Hematopoietic multipotent progenitor cell treated with erythropoietin and hydrocortisone succinate and interleukin-3 and kit ligand, for 17 days (in vitro differentiated cells): ENCODE data around the gene CABCOCO1.
A peak's percentile ranks its signal among the peaks of the same experiment; 100 is the strongest.
"Not testable (repeated sequence)": the region's sequence is repeated elsewhere in the genome, so short reads cannot be mapped to it uniquely, and the experiment has no call there.

Experiments used
- DNase-seq: peaks from one replicate; pipeline ENCODE4 v3.0.0-alpha.2; 2015; ENCODE audit warnings: low spot score

The CABCOCO1 gene

DNA sequence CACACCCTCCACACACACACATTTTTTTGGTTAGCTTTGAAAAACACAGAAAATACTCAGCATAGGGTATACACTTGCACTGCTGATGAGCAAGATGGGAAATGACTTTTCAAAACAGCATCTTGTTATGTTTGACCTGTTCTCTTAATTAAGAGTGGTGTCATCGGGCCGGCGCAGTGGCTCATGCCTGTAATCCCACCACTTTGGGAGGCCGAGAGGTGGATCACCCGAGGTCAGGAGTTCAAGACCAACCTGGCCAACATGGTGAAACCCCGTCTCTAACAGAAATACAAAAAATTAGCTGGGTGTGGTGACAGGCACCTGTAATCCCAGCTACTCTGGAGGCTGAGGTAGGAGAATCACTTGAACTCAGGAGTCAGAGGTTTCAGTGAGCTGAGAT, 56.7 kb downstream of the CABCOCO1 start:
- DNase-seq = not testable (repeated sequence)

DNA sequence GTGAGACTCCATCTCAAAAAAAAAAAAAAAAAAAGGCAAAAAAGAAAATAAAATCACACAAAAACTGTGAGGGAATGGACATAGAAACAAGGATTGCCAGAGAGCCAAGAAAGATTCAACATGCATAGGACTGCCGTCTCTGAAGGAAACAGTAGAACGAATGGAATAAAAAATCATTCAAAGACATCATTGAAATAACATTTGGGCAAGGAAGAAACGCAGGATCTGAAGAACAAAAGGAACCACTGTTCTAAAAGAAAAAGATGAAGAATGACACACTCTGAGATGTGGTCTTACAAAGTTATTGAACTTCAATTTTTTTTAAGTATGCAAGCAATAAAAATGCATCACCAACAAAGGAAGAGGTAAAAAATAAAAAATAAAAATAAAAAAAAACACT, 57.2 kb downstream of the CABCOCO1 start:
- no peak for DNase-seq

DNA sequence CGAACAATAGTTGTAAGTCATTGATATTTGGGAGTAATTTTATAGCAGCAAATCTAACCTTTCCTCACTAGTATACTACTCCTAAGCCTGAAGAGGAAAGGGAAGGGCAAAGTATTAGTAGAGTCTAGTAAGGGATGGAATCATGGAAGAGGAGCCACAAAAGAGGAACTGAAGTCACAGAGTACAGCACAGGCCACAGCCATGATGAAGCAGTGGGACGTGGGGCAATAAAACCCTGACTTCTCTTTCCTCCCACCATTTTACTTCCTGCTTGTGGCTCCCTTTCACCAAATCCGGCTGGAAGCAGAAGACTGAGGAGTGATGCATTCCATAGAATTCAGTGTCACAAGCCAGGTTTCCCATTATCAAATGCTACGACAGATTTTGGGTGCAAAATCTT, 58.7 kb downstream of the CABCOCO1 start:
- no peak for DNase-seq

DNA sequence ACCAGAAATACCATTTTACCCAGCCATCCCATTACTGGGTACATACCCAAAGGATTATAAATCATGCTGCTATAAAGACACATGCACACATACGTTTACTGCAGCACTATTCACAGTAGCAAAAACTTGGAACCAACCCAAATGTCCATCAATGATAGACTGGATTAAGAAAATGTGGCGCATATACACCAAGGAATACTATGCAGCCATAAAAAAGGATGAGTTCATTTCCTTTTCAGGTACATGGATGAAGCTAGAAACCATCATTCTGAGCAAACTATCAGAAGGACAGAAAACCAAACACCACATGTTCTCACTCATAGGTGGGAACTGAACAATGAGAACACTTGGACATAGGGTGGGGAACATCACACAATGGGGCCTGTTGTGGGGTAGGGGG, 62.5 kb downstream of the CABCOCO1 start:
- not testable (repeated sequence) for DNase-seq

DNA sequence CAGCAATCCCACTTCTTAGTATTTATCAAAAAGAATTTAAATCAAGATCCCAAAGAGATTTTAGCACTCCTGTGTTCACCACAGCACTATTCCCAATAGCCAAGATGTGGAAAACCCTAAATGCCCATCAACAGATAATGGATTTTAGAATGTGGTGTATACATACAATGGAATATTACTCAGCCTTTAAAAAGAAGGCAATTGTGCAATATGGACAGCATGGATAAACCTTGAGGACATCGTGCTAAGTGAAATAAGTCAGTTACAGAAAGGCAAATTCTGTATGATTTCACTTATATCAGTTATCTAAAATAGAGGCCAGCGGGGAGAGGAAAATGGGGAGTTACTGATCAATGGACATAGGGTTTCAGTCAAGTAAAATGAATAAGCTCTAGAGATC, 66.9 kb downstream of the CABCOCO1 start:
- DNase-seq = no peak

DNA sequence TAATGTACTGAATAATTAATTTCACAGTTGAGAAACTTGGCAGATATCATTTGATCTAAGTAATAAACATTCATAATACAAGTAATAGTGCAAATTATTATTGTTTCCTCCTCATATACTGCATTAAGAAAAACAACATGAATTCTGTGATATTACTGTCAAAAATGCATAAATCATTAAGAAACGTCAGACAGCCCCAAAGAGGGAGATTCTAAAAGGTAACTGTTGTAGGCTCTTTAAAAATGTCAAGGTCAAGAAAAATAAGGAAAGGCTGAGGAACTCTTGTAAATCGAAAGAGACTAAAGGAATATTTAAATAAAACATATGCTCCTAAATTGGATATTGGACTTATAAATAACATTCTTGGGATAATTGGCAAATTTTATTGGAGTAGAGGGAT, 67.9 kb downstream of the CABCOCO1 start:
- DNase-seq = no peak

DNA sequence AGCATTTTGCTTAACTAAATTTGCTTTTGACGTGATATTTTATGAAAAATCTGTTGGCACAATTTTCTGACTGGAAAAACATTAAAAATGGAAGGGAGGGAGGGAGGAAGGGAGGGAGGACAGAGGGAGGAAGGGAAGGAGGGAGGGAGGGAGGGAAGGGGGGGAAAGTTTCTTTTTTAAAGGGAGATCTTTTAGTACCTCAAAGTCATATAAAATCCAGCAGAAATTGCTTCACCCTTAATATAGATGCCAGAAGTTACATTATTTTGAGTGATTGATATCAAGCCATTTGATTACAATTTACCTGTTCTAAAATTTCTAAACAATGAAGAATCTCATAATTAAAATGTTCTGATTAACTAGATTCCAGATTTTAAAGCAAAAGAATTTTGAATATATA, 68.9 kb downstream of the CABCOCO1 start:
- DNase-seq = no peak

DNA sequence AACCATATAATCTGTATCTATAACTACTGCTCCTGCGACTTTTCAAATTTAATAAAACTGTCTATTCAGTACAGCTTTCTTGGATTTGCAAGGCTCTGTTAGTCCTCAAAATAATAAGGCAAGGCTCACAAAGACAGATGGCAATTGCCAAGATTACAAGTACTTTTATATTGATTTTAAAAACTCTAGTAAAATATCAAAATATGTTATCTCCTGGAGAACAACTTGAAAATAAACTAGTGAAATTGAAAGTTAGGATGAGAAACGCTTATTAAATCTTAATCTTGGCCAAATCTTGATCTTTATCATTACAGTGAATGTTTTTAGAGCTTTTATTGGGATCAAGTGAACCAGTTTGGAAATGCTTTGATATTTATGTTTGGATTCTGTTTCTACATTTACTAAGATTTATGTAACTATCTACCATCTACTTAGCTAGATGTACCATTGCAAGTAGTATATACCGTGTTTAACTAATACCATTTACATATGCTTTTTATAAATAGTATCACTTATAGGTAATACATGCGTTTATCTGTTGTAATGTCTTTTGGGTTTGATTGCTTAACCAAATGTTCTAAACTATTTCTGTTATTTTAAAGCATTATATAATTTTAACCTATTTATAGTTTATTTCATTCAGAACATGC, 70.0 kb downstream of the CABCOCO1 start:
- no peak for DNase-seq

DNA sequence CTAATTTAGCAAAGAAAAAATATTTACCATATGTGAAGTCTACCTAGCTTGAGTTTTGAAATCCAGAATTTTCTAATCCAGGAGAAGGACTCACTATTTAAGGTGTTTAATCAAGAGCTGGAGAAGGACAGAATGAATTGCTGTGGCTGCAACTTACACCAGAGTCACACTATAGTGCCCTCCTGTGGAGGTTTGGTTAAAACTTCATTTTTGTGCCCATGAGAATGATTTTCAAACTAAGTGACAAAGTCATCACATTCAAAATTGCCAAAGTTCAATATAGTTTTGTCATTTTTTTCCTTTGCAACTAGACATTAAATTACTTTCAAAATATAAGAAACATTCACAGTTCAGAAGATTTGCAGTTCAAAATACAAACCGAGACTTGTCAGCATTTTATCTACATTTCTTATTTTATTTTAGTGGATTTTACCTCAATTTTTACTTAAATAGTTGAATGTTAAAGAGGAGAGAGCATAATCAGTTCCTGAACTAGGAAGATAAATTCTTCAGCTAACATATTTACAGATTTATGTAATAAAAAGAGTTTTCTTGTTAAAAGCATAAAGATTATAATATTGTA, 70.7 kb downstream of the CABCOCO1 start:
- no peak for DNase-seq

DNA sequence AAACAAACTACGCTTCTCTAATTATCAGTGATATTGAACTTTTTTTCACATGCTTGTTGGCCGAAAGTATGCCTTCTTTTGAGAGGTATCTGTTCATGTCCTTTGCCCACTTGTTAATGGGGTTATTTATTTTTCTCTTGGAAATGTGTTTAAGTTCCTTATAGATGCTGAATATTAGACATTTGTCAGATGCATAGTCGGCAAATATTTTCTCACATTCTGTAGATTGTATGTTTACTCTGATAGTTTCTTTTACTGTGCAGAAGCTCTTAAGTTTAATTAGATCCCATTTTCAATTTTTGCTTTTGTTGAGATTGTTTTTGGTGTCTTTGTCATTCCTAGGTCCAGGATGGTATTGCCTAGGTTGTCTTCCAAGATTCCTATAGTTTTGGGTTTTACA, 73.2 kb downstream of the CABCOCO1 start:
- DNase-seq = no peak

DNA sequence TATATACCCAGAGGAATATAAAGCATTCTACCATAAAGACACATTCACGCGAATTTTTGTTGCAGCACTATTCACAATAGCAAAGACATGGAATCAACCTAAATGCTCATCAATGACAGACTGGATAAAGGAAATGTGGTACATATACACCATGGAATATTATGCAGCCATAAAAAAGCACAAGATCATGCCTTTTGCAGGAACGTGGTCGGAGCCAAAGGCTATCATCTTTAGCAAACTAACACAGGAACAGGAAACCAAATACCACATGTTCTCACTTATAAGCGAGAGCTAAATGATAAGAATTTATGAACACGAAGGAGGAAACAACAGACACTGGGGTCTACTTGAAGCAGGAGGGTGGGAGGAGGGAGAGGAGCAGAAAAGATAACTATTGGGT, 74.7 kb downstream of the CABCOCO1 start:
- DNase-seq = not testable (repeated sequence)

DNA sequence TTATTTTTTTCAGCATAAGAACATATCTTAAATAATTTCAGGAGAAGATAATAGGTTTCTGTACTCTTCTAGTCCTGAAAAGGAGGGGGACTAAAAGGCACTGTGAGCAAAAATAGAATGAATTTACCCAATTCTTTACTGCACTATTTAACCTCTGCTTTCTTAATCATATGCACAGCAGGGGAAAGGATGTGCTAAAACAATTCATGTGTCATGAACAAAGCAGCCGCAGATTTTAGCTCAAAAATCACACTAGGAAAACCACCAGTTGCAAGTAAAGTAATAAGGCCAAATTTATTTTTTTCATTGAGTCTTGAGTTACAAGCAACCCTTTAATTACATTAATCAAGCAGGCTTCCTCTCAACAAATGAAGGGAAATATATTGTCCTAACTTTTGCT, 80.1 kb downstream of the CABCOCO1 start:
- DNase-seq = no peak

DNA sequence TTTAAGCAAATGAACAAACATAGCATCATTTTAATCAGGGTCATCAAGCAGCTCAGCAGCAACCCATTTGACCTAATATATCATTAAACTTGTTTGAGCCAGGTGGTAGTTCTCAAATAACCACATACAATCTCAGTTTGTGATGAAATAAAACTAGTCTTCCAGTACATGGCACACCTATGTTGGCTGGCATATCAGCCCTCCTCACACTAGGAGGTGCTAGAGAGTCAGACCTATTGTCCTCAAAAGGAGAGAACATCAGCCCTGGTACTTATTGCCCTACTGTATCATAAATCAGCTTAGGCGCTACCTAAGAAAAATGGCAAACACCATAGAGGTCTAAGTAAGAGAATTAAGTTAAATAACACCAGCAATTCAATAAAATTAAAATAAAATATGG, 81.7 kb downstream of the CABCOCO1 start:
- peak; percentile 20 for DNase-seq

DNA sequence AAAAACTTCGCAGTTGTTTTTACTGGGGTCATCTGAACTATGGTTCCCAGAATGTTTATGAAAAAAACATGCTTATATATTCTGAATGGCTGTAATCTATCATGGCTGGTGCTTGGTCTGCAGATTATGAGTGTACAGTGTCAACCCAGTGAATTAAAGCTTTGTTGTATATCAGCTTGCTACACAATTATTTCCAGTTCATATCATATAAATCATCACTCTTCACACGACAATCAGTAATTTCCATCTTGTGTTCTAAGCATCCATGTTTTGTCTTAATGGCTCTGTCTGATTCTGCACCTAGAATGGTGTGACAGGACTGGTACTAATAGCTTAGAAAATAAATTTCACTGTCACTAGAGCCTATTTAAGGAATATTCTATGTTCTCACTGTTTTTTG, 83.6 kb downstream of the CABCOCO1 start:
- no peak for DNase-seq

DNA sequence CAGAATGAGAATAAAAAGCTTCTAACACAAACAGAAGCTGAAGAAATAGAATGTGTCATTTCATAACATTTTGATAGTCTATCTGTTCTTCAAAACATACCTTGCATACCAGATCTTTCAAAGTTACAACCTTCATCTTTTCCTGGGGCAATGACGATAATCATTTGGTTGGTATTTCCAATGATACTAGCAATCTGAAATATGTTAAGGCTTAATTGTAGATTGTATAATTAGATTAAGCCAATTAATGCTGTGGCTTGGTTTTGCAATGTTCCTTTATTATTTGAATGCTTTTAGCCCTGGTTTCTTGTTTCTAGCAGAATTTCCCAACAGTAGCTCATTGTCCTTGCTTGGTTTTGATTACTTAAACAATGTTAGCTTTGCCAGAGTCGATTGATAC, 84.6 kb downstream of the CABCOCO1 start:
- no peak for DNase-seq

DNA sequence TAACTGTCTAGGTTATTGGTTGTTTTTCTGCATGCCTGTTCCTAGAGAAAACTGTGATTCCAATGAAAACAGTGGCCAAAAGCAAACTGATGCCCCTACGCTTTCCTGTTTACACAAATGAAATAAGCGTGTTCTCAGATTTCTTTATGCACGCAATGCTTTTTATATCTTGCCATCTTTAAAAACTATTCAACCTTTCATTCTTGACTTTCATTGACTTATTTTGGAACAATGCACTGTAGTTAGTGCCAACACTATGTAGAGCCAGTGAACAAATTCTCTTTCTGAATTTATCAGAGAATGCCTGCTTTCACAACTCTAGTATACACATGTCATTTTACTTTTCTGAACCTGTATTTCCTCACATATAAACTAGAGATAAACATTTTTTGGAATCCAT, 86.6 kb downstream of the CABCOCO1 start:
- DNase-seq = no peak

DNA sequence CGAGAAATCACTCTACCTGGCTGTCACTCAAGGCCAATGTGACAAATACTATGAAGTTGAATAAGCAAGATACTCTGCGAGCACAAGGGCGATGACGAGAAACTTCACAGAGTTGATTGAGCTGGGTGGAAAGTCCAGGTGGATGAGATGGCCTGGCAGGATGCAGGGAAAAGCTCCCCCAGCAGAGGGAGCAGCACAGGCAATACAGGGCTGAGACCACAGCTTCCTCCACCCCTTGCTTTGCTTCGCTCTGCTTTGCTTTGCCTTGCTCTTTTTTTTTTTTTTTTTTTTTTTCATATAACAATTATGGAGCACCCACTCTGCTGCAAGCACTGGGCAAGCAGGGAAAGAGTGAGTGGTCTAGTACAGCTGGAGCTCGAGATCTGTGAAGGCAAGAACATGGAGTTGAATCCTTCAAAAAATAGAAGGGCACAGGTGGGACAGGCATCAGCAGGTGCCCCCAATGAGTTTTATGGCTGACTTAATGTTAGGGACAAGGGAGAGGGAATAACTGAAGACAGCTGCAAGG, 88.3 kb downstream of the CABCOCO1 start:
- peak; percentile 12 for DNase-seq

DNA sequence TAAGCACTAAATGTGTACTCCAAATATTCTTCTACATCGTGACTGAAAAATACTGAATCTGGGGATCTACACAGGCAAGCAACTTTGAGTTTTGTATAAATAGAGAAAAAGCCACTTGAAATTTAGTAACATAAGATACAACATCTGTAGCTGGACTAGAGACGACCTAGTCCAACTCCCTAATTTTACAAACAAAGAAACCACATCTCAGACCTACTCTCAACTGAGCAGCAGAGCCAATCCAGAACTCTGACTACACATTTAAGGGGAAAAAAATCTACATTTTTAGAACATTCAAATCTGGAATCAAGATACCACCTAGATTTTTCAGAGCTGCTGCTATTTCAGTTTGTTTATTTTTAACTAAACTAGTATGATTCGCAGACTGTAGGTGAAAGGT, 88.9 kb downstream of the CABCOCO1 start:
- no peak for DNase-seq

DNA sequence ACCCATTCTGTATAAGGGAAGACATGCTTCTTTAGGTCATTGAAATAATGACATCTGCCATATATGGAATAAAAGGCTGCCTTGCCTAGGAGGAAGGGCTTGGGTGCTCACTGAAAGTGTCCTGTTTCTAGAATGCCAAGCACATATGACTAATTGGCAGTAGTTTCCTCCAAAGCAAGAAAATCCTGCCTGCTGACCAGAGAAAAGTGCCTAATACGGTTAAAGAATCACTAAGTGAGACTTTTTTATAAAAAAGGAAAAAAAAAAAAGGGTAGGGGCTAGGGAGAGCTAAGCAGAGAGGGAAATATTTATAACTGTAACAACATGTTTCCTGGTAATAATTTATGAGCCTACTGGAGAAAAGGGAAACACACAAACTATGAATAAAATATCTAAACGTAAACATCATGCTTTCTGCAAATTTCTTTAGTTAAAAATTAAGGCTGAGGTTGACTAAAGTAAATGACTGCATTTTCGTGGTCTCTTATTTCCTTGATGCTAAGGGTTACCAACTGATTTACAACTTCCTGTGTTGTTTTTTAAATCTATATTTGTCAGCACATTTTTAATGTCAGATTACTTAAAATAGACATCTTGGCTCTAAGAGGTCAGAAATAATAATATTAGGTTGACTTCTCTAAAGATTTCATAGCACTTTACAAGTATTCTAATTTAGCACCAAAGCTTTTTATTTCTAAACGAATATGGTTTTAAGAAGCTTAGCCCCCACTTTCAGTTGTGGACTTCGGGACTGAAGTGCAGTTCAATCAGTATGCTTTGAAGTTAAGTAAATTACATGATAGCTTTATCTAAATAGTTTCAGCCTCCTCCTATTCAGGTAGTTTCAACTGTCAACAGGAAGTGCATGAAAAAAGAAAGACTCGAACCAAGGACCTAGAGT, 89.6 kb downstream of the CABCOCO1 start:
- no peak for DNase-seq

DNA sequence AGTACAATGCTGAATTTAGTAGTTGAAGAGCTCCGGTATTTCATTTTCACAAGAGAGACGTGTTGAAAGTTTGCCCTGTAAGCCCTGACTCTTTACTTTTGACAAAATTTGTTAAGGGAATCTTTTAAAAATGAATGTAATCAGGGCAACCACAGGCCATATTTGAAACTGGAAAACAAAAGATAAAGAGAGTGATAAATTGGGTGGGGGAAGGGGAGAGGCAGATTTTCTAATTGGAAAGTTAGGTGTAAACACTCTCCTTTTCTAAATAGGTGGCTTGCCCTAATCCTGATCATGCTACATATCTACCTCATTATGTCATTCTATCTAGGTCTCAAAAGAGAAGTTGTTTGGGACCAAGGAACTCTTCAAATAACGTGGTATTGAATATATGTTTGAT, 90.7 kb downstream of the CABCOCO1 start:
- DNase-seq = no peak

DNA sequence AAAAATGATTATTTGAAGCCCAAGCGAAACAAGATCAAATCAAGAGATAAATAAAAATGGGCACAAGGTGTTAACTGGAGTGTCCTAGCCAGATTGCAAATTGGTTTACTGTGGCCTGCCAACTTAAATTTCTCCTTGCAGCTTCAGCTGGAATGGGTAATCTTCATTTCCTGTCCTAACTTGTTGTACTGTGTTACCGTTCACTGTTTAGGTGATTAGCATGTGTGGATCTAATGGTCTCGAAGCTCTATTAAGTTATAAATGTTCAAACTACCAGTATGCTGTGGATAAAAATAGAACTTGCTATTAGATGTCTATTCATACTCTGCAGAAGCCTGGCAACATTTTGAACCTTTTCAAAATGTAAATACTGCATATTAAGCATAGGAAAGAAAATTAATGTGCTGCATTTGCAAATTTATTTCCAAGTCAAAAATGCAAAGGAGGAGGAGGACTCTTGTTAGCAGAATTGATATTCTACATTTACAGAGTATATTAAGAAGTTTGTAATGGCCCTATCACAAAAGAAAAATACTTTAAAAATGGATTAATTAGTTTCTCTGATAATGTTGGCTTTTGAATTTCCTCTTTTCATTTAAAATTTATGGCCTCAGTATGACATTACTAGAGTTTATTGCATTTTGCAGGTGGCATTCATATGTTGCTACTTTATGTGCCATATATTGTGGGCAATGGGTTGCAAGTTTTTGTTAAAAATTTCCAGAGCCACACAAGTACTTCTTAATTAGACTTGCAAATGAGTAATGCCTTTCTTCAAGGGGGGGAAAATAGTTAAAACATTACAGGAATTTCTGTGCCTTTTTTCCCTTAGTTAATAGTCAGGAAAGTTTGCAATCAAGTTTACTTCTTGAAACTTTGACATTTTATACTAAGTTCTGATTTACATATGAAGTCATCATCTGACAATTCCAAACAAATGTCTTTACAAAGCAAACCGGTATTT, 92.1 kb downstream of the CABCOCO1 start:
- DNase-seq = no peak

DNA sequence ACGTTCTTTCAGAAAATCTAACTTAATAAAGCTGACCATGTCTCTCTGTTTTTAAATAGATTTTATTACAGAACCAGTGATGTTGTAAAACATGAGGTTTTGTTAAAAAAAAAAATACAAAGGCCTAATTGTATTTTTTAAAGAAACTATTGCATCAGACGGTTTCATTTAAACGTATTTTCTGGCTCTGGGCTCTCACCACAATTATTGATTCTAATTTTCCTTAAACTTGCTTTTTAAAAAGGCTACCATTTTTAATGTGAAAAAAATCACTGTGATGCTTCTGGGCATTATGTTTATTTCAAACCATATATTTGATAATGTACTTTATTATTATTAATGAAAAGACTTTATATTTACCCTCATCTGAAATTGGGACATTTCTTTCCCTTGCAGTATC, 94.3 kb downstream of the CABCOCO1 start:
- no peak for DNase-seq
